GM18505 (cell line): ENCODE results near the gene WASF3.
"Not testable (repeated sequence)": the region's sequence is repeated elsewhere in the genome, so short reads cannot be mapped to it uniquely, and the experiment has no call there.

Experiments
- ATAC-seq: cut with Tn5 transposase; IDR thresholded peaks from one replicate; pipeline ENCODE4 v1.9.1; 2021; ENCODE audit not compliant: unreplicated experiment
- POLR2A ChIP-seq: IDR thresholded peaks from 4 replicates; pipeline ENCODE4 v1.6.1; 2011; ENCODE audit warnings: borderline replicate concordance; ENCODE audit not compliant: insufficient read depth, insufficient read length; ENCODE audit errors: extremely low read depth

WASF3 gene

GRCh38 chr13:26604784-26605545 is 47.5 kb downstream of the WASF3 start:
- no peak for TF ChIP-seq POLR2A
- ATAC-seq: no peak

GRCh38 chr13:26605845-26606244 is 48.4 kb downstream of the WASF3 start:
- no peak for TF ChIP-seq POLR2A
- no peak for ATAC-seq

GRCh38 chr13:26606631-26607030 is 49.1 kb downstream of the WASF3 start:
- TF ChIP-seq POLR2A: no peak

GRCh38 chr13:26614721-26615120 is 57.2 kb downstream of the WASF3 start:
- no peak for ATAC-seq
- no peak for TF ChIP-seq POLR2A

More at GRCh38 chr13:26606631-26607030, 49.1 kb downstream of the WASF3 start:
- ATAC-seq: no peak

- TF ChIP-seq POLR2A: no peak
- ATAC-seq: no peak
Observed at GRCh38 chr13:26616126-26616525, 58.6 kb downstream of the WASF3 start.

GRCh38 chr13:26618726-26619125 is 61.2 kb downstream of the WASF3 start:
- TF ChIP-seq POLR2A: no peak

GRCh38 chr13:26619358-26619757 is 61.9 kb downstream of the WASF3 start:
- no peak for TF ChIP-seq POLR2A
- no peak for ATAC-seq

More at GRCh38 chr13:26618726-26619125, 61.2 kb downstream of the WASF3 start:
- ATAC-seq: no peak

GRCh38 chr13:26621731-26622401 is 64.4 kb downstream of the WASF3 start:
- no peak for ATAC-seq
- no peak for TF ChIP-seq POLR2A

GRCh38 chr13:26623125-26623524 is 65.6 kb downstream of the WASF3 start:
- no peak for TF ChIP-seq POLR2A
- ATAC-seq: no peak

GRCh38 chr13:26624572-26624971 is 67.1 kb downstream of the WASF3 start:
- no peak for ATAC-seq
- no peak for TF ChIP-seq POLR2A

GRCh38 chr13:26626271-26626670 is 68.8 kb downstream of the WASF3 start:
- TF ChIP-seq POLR2A: no peak
- ATAC-seq: no peak

GRCh38 chr13:26628706-26629105 is 71.2 kb downstream of the WASF3 start:
- TF ChIP-seq POLR2A: no peak
- no peak for ATAC-seq

GRCh38 chr13:26629260-26629825 is 71.9 kb downstream of the WASF3 start:
- ATAC-seq: no peak
- no peak for TF ChIP-seq POLR2A

GRCh38 chr13:26635634-26636033 is 78.2 kb downstream of the WASF3 start:
- not testable (repeated sequence) for ATAC-seq

GRCh38 chr13:26636073-26636472 is 78.6 kb downstream of the WASF3 start:
- ATAC-seq: not testable (repeated sequence)
